ENCODE results near the gene ZNF527.

ZNF527 gene

GRCh38 chr19:37412700-37413099, 41.8 kb downstream of the ZNF527 start:
- no peak for DNase-seq (ENCODE audit: low read depth)
- no peak overlapping the region for H3K4me3 ChIP-seq (ENCODE audit: low read depth, low read length)
- TF ChIP-seq, protein P1, sequence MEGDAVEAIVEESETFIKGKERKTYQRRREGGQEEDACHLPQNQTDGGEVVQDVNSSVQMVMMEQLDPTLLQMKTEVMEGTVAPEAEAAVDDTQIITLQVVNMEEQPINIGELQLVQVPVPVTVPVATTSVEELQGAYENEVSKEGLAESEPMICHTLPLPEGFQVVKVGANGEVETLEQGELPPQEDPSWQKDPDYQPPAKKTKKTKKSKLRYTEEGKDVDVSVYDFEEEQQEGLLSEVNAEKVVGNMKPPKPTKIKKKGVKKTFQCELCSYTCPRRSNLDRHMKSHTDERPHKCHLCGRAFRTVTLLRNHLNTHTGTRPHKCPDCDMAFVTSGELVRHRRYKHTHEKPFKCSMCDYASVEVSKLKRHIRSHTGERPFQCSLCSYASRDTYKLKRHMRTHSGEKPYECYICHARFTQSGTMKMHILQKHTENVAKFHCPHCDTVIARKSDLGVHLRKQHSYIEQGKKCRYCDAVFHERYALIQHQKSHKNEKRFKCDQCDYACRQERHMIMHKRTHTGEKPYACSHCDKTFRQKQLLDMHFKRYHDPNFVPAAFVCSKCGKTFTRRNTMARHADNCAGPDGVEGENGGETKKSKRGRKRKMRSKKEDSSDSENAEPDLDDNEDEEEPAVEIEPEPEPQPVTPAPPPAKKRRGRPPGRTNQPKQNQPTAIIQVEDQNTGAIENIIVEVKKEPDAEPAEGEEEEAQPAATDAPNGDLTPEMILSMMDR (IDR thresholded peaks at IDR 0.05; ENCODE audit: low read depth, low read length), result no peak
- TF ChIP-seq POLR2A (IDR thresholded peaks at IDR 0.05; ENCODE audit: extremely low read depth, insufficient read length) (no peak), MYC (IDR thresholded peaks at IDR 0.05; ENCODE audit: low read depth, low read length) (no peak), MAX (IDR thresholded peaks at IDR 0.05; ENCODE audit: low read depth, low read length) (no peak)

GRCh38 chr19:37413313-37414084, 42.6 kb downstream of the ZNF527 start:
- H3K4me3 ChIP-seq (ENCODE audit: low read depth, low read length), result no peak overlapping the region
- DNase-seq (ENCODE audit: low read depth), result no peak
- TF ChIP-seq MAX (IDR thresholded peaks at IDR 0.05; ENCODE audit: low read depth, low read length) (no peak), MYC (IDR thresholded peaks at IDR 0.05; ENCODE audit: low read depth, low read length) (no peak), POLR2A (IDR thresholded peaks at IDR 0.05; ENCODE audit: extremely low read depth, insufficient read length) (no peak)
- TF ChIP-seq, protein P1 (IDR thresholded peaks at IDR 0.05; ENCODE audit: low read depth, low read length), result no peak
